DMS79 treated with DMSO at 0.1 percent for 48 hours (cell line): ENCODE measurements around the gene STEAP2.

Experiments used
- DNase-seq: peaks from one replicate; lab custom pipeline; 2025; lab: John Stamatoyannopoulos, UW

Gene STEAP2

DNA sequence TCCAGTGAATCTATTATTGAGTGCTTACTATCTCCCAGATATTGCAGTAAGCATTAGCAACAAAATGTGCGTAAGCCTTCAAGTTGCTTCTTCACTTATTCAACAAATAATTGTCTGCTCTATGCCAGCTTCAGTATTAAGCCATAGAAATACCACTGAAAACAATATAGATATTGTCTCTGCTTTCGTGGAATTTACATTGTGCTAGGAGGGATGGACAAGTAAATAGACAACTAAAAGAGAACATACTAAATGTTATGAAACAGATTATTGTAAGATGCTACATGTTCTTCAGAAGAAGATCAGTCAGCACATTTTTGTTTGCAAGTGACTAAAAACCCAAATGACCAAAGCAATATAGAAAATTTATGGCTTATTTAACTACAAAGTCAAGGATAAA, 60.7 kb downstream of the STEAP2 start:
- no peak for DNase-seq

GRCh38 chr7:90274161-90274560, 62.6 kb downstream of the STEAP2 start:
- DNase-seq: no peak

GRCh38 chr7:90276033-90276728, 64.6 kb downstream of the STEAP2 start:
- DNase-seq: no peak
